HUES6 (cell line): ENCODE data around the gene SECISBP2L.
"Not testable (repeated sequence)": the region's sequence is repeated elsewhere in the genome, so short reads cannot be mapped to it uniquely, and the experiment has no call there.

Experiments
- H3K27ac ChIP-seq: 2 replicates; pipeline ENCODE4 v1.7.0; 2013; ENCODE audit warnings: low read depth, mild to moderate bottlenecking, low read length, inconsistent platforms
- H3K27me3 ChIP-seq: 2 replicates; pipeline ENCODE4 v1.6.1; 2013; ENCODE audit warnings: low read length; ENCODE audit not compliant: control insufficient read depth, insufficient read depth
- H3K36me3 ChIP-seq: 2 replicates; pipeline ENCODE4 v1.6.1; 2013; ENCODE audit warnings: low read length; ENCODE audit not compliant: control insufficient read depth, insufficient read depth
- H3K4me1 ChIP-seq: 2 replicates; pipeline ENCODE4 v1.6.1; 2013; ENCODE audit warnings: low read length; ENCODE audit not compliant: control insufficient read depth, insufficient read depth
- H3K4me3 ChIP-seq: 2 replicates; pipeline ENCODE4 v1.5.1; 2013; ENCODE audit warnings: low read depth, low read length
- H3K9ac ChIP-seq: one replicate; pipeline ENCODE4 v1.6.1; 2013; ENCODE audit warnings: mild to moderate bottlenecking, low read length
- H3K9me3 ChIP-seq: 2 replicates; pipeline ENCODE4 v1.6.1; 2013; ENCODE audit warnings: low read depth, low read length; ENCODE audit not compliant: control insufficient read depth, insufficient read depth

SECISBP2L gene

GRCh38 chr15:49079340-49080039 is 33.2 kb upstream of the SECISBP2L start:
- no peak overlapping the region for H3K4me3 ChIP-seq
- H3K4me1 ChIP-seq = no peaks in the 10 kb centered on the region
- no peaks in the 10 kb centered on the region for H3K9me3 ChIP-seq
- no peaks in the 10 kb centered on the region for H3K36me3 ChIP-seq
- no peak overlapping the region for H3K27ac ChIP-seq
- H3K9ac ChIP-seq = no peak overlapping the region
- H3K27me3 ChIP-seq = no peaks in the 10 kb centered on the region

DNA sequence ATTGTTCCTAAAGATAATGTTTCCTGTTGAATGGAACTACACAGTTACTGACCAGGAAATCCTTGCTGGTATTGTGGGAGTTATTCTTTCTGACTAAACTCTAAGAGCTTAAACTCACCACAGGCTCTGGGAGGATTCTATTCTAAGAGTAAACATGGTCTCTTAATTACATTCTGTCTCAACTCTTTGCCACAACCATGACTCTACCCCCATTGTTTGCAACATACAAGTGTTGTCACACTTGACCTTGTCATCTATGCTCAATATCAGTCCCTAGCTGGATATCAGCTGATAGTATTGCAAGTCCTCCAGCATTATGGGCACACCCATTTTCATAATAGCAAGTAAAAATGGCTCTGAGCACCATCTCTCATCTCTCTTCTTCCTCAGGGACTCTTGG is 29.6 kb upstream of the SECISBP2L start:
- H3K27me3 ChIP-seq = no peaks in the 10 kb centered on the region
- no peak overlapping the region for H3K4me3 ChIP-seq
- no peaks in the 10 kb centered on the region for H3K36me3 ChIP-seq
- H3K9ac ChIP-seq = no peak overlapping the region
- no peaks in the 10 kb centered on the region for H3K4me1 ChIP-seq
- H3K27ac ChIP-seq = no peak overlapping the region
- no peaks in the 10 kb centered on the region for H3K9me3 ChIP-seq

- not testable (repeated sequence) for H3K4me1 ChIP-seq, H3K9ac ChIP-seq, H3K27me3 ChIP-seq, H3K4me3 ChIP-seq, H3K27ac ChIP-seq, H3K9me3 ChIP-seq, H3K36me3 ChIP-seq
These were observed 28.5 kb upstream of the SECISBP2L start for GRCh38 chr15:49074589-49075287.

- H3K27ac ChIP-seq = no peak overlapping the region
- H3K9ac ChIP-seq = no peak overlapping the region
- H3K4me3 ChIP-seq = no peak overlapping the region
- peaks cover 3% of the 10 kb centered on the region; the same call in 1 of the 2 replicates for H3K27me3 ChIP-seq
- no peaks in the 10 kb centered on the region for H3K36me3 ChIP-seq
- H3K4me1 ChIP-seq = peaks cover 39% of the 10 kb centered on the region
- H3K9me3 ChIP-seq = no peaks in the 10 kb centered on the region
These were observed 20.1 kb upstream of the SECISBP2L start for GRCh38 chr15:49066372-49066771.

DNA sequence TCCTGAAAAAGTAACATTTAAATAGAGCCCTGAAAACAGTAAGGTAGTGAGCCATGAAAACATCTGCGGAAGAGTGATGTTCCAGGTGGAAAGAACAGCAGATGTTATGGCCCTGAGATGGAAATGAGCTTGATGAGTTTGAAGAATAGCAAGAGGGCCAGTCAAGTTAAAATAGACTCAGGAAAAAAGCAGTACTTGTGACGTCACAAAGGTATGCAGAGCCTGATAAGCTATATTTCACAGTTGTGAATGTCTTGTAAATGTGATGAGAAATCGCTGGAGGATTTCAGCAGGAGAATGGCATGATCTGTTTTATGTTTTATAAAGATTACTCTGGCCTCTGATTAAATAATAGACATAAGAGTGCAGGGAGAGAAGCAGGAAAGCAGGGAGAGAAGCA is 18.6 kb upstream of the SECISBP2L start:
- no peak overlapping the region for H3K27ac ChIP-seq
- no peak overlapping the region for H3K9ac ChIP-seq
- H3K4me1 ChIP-seq = peaks cover 39% of the 10 kb centered on the region
- no peaks in the 10 kb centered on the region for H3K9me3 ChIP-seq
- H3K4me3 ChIP-seq = no peak overlapping the region
- H3K36me3 ChIP-seq = no peaks in the 10 kb centered on the region
- H3K27me3 ChIP-seq = peaks cover 3% of the 10 kb centered on the region; the same call in 1 of the 2 replicates

DNA sequence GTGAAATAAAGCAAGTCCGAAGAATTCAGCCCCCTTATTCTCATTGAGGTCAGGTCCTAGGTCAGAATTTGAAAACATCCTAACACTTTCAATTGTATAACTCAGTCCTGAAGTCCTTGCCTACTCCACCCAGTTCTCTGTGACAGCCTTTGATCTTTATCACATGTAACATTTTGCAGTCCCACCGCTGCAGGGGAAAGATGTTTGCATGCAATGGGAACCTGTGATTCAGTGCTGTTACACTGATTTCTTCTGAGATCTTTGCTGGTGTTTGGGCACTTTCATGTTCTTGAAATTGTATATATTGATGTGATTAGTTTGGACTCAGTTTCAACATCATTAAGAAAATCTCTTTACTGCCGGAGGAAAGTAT is 18.0 kb upstream of the SECISBP2L start:
- Histone ChIP-seq H3K9me3 (no peaks in the 10 kb centered on the region), H3K4me1 (peaks cover 39% of the 10 kb centered on the region), H3K27me3 (peaks cover 3% of the 10 kb centered on the region; the same call in 1 of the 2 replicates), H3K36me3 (no peaks in the 10 kb centered on the region), H3K9ac (no peak overlapping the region), H3K4me3 (no peak overlapping the region), H3K27ac (no peak overlapping the region)

- Histone ChIP-seq H3K4me3 (no peak overlapping the region), H3K27me3 (peaks cover 3% of the 10 kb centered on the region; the same call in 1 of the 2 replicates), H3K9ac (peak overlapping the region; percentile 9), H3K36me3 (no peaks in the 10 kb centered on the region), H3K9me3 (no peaks in the 10 kb centered on the region), H3K4me1 (peaks cover 39% of the 10 kb centered on the region), H3K27ac (no peak overlapping the region)
These were observed 17.4 kb upstream of the SECISBP2L start for GRCh38 chr15:49063402-49064280.

DNA sequence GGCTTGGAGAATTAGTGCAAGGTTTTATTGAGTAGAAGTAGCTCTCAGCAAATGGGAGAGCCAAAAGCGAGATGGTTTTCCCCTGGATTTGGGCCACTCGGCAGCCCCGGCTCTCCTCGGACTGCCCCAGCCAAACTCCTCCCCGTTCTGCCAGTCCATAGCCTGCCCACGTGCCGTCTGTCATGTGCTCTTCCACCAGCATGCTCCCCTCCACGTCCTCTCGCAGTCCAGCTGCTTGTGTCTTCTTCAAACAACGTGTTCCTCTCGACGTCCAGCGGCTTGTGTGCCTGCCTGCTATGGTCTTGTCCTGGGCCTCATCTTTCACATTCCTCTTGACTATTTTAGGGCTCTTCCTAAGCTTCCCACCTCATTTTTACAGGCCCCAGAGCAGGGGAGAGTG is 16.7 kb upstream of the SECISBP2L start:
- Histone ChIP-seq H3K36me3 (no peaks in the 10 kb centered on the region), H3K27me3 (peaks cover 3% of the 10 kb centered on the region; the same call in 1 of the 2 replicates), H3K27ac (no peak overlapping the region), H3K4me1 (peaks cover 41% of the 10 kb centered on the region), H3K9me3 (no peaks in the 10 kb centered on the region), H3K4me3 (no peak overlapping the region), H3K9ac (no peak overlapping the region)

DNA sequence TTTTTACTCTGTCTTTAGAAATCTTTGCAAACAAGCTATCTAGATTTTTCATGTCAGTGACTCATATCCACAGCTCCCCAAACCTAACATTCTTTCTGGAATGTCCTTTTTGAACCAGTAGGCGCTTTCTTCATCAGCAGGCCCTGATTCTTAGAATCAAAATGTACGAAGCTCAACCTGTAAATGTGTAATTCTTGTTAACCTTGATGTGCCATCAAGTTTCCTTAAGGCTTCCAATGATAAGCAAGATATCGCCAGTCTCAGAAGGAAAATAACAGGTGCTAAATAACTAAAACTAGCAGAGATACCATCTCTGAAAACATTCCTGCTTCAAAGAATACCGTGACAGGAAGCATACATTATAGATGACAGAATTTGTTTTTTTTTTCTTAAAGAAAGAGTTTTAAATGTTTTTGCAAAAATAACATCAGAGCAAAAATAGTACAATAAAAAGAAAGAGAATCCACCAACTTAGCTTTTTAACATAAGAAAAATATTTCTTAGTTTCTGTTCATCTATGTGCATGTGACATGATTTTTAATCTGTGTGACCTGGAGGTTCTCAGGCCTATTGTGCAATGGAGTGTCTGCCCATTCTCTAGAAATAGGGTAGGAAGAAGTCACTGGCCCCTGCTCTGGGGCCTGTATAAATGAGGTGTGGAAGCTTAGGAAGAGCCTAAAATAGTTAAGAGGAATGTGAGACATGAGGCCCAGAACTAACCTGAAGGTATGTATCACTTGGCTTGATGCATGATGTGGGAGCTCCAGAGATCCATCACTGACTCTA is 14.7 kb upstream of the SECISBP2L start:
- Histone ChIP-seq H3K27ac (no peak overlapping the region), H3K4me3 (no peak overlapping the region)

DNA sequence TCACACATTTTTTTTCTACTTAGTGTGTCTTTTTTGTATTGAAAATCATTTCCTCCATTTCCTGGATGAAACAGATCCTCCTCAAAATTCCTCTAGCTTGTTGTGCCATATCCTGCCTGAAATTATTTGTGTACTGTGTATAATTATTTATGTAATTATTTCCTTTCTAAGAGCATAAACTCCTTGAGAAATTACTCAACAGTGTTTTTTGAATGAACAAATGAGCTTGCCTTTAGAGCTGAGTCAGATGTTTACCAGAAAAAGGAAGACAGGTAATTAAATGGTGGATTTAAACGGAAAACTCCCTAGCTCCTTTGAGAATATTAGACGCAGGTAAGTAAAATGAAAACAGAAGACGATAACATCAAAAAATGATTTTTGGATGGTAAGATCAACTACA is 13.2 kb upstream of the SECISBP2L start:
- no peak overlapping the region for H3K27ac ChIP-seq
- H3K9ac ChIP-seq = no peak overlapping the region
- no peaks in the 10 kb centered on the region for H3K36me3 ChIP-seq
- H3K4me1 ChIP-seq = peaks cover 21% of the 10 kb centered on the region
- peaks cover 3% of the 10 kb centered on the region; the same call in 1 of the 2 replicates for H3K27me3 ChIP-seq
- H3K4me3 ChIP-seq = no peak overlapping the region
- H3K9me3 ChIP-seq = peaks cover 8% of the 10 kb centered on the region

More for the DNA sequence above, 14.7 kb upstream of the SECISBP2L start:
- Histone ChIP-seq H3K9me3 (no peaks in the 10 kb centered on the region), H3K36me3 (no peaks in the 10 kb centered on the region), H3K4me1 (peaks cover 30% of the 10 kb centered on the region), H3K27me3 (peaks cover 3% of the 10 kb centered on the region; the same call in 1 of the 2 replicates), H3K9ac (no peak overlapping the region)
